IgD-negative memory B cell (primary cell): ENCODE measurements around the gene RERE. TPM values are rescaled to one million over a fixed set of nuclear protein-coding genes. Genes with fewer than 3 reads are reported as not detected.
A peak's percentile ranks its signal among the peaks of the same experiment; 100 is the strongest.

Experiments
- H3K27ac Mint-ChIP-seq, 3 donors: one replicate each; pipeline ENCODE4 v1.8.0; 2020 to 2022; ENCODE audit warnings: mild to moderate bottlenecking in 3 of 3, mixed read lengths in 3 of 3, moderate library complexity in 1 of 3
- H3K27me3 Mint-ChIP-seq: one replicate; pipeline ENCODE4 v1.8.0; 2021; ENCODE audit warnings: mixed read lengths
- H3K36me3 Mint-ChIP-seq: one replicate; pipeline ENCODE4 v1.8.0; 2020; ENCODE audit warnings: mild to moderate bottlenecking, mixed read lengths
- H3K4me1 Mint-ChIP-seq, 3 donors: one replicate each; pipeline ENCODE4 v1.8.0; 2020 to 2022; ENCODE audit warnings: mixed read lengths in 3 of 3, mild to moderate bottlenecking in 1 of 3
- H3K4me3 Mint-ChIP-seq, 4 donors: one replicate each; pipeline ENCODE4 v1.8.0; 2020 to 2022; ENCODE audit warnings: mild to moderate bottlenecking in 4 of 4, mixed read lengths in 4 of 4, moderate library complexity in 3 of 4
- H3K9me3 Mint-ChIP-seq, 3 donors: one replicate each; pipeline ENCODE4 v1.8.0; 2020 to 2021; ENCODE audit warnings: mixed read lengths in 3 of 3, mild to moderate bottlenecking in 1 of 3
- polyA plus RNA-seq: library from polyadenylated mRNA; unstranded; fragments of 300-500 nt; fragmentation: Illumina TruSeq; gene quantifications from one replicate; pipeline ENCODE4 v1.2.3, GENCODE V29; 2021

The RERE gene
- polyA plus RNA-seq, 1 donor from 2014 or later = 24.9 TPM

- Mint-ChIP-seq H3K4me3 (peak overlapping the region in 2 of 4 donors; percentile 2 to 54), H3K27me3 (no peaks in the 10 kb centered on the region), H3K27ac (peak overlapping the region in 2 of 3 donors; percentile 42 to 88), H3K36me3 (no peaks in the 10 kb centered on the region), H3K9me3 (no peaks in the 10 kb centered on the region), H3K4me1 (peaks cover 22 to 38% (median 23%) of the 10 kb centered on the region in 3 donors)
These were observed 407.8 kb downstream of the RERE start for GRCh38 chr1:8409606-8410005.

GRCh38 chr1:8409106-8409505 lies 408.3 kb downstream of the RERE start:
- Mint-ChIP-seq H3K4me3 (peak overlapping the region in 2 of 4 donors; percentile 2 to 54), H3K27me3 (no peaks in the 10 kb centered on the region), H3K27ac (peak overlapping the region in 2 of 3 donors; percentile 42 to 88), H3K4me1 (peaks cover 22 to 39% (median 23%) of the 10 kb centered on the region in 3 donors), H3K9me3 (no peaks in the 10 kb centered on the region), H3K36me3 (no peaks in the 10 kb centered on the region)

- Mint-ChIP-seq H3K36me3 (no peaks in the 10 kb centered on the region), H3K4me1 (peaks cover 22 to 39% (median 23%) of the 10 kb centered on the region in 3 donors), H3K27me3 (no peaks in the 10 kb centered on the region), H3K27ac (peak overlapping the region in 2 of 3 donors; percentile 82 to 88), H3K4me3 (peak overlapping the region in 2 of 4 donors; percentile 23 to 61), H3K9me3 (no peaks in the 10 kb centered on the region)
These were observed 409.1 kb downstream of the RERE start for GRCh38 chr1:8408151-8408839.

GRCh38 chr1:8407652-8408051 lies 409.8 kb downstream of the RERE start:
- Mint-ChIP-seq H3K9me3 (no peaks in the 10 kb centered on the region), H3K4me3 (no peak overlapping the region), H3K4me1 (peaks cover 22 to 38% (median 23%) of the 10 kb centered on the region in 3 donors), H3K27ac (peak overlapping the region in 1 of 3 donors; percentile 86), H3K36me3 (no peaks in the 10 kb centered on the region), H3K27me3 (no peaks in the 10 kb centered on the region)

GRCh38 chr1:8406960-8407359 lies 410.5 kb downstream of the RERE start:
- peaks cover 15 to 34% (median 18%) of the 10 kb centered on the region in 3 donors for H3K4me1 Mint-ChIP-seq
- peak overlapping the region in 1 of 3 donors; percentile 46 for H3K27ac Mint-ChIP-seq
- no peaks in the 10 kb centered on the region for H3K9me3 Mint-ChIP-seq
- H3K4me3 Mint-ChIP-seq = no peak overlapping the region
- H3K27me3 Mint-ChIP-seq = no peaks in the 10 kb centered on the region
- peaks cover 2% of the 10 kb centered on the region for H3K36me3 Mint-ChIP-seq

- H3K36me3 Mint-ChIP-seq = peaks cover 2% of the 10 kb centered on the region
- H3K4me3 Mint-ChIP-seq = no peak overlapping the region
- no peaks in the 10 kb centered on the region for H3K27me3 Mint-ChIP-seq
- peak overlapping the region in 1 of 3 donors; percentile 43 for H3K27ac Mint-ChIP-seq
- no peaks in the 10 kb centered on the region for H3K9me3 Mint-ChIP-seq
- peaks cover 12 to 34% (median 16%) of the 10 kb centered on the region in 3 donors for H3K4me1 Mint-ChIP-seq
These were observed 411.4 kb downstream of the RERE start for GRCh38 chr1:8406011-8406410.

GRCh38 chr1:8404460-8405370 lies 412.7 kb downstream of the RERE start:
- Mint-ChIP-seq H3K27me3 (no peaks in the 10 kb centered on the region), H3K4me1 (peaks cover 6 to 25% (median 9%) of the 10 kb centered on the region in 3 donors), H3K9me3 (no peaks in the 10 kb centered on the region), H3K4me3 (no peak overlapping the region), H3K27ac (no peak overlapping the region), H3K36me3 (peaks cover 2% of the 10 kb centered on the region)

GRCh38 chr1:8402109-8402710 lies 415.2 kb downstream of the RERE start:
- Mint-ChIP-seq H3K4me1 (peaks cover 12 to 28% (median 19%) of the 10 kb centered on the region in 3 donors), H3K36me3 (peaks cover 5% of the 10 kb centered on the region)

GRCh38 chr1:8398677-8399076 lies 418.8 kb downstream of the RERE start:
- peaks cover 38 to 49% (median 47%) of the 10 kb centered on the region in 3 donors for H3K4me1 Mint-ChIP-seq
- peaks cover 5% of the 10 kb centered on the region for H3K36me3 Mint-ChIP-seq
- peak overlapping the region in 1 of 4 donors; percentile 43 for H3K4me3 Mint-ChIP-seq
- H3K27ac Mint-ChIP-seq = peak overlapping the region in 1 of 3 donors; percentile 67
- peaks cover 2% of the 10 kb centered on the region for H3K27me3 Mint-ChIP-seq
- no peaks in the 10 kb centered on the region for H3K9me3 Mint-ChIP-seq

More at GRCh38 chr1:8402109-8402710, 415.2 kb downstream of the RERE start:
- H3K9me3 Mint-ChIP-seq = no peaks in the 10 kb centered on the region
- H3K27ac Mint-ChIP-seq = peak overlapping the region in 1 of 3 donors; percentile 46
- H3K27me3 Mint-ChIP-seq = peaks cover 2% of the 10 kb centered on the region
- H3K4me3 Mint-ChIP-seq = no peak overlapping the region

- Mint-ChIP-seq H3K9me3 (no peaks in the 10 kb centered on the region), H3K4me1 (peaks cover 38 to 51% (median 47%) of the 10 kb centered on the region in 3 donors)
These were observed 419.4 kb downstream of the RERE start for GRCh38 chr1:8398086-8398485.

GRCh38 chr1:8397511-8397910 lies 419.9 kb downstream of the RERE start:
- H3K4me3 Mint-ChIP-seq = peak overlapping the region in 3 of 4 donors; percentile 0 to 63 (median 49)

More at GRCh38 chr1:8398086-8398485, 419.4 kb downstream of the RERE start:
- Mint-ChIP-seq H3K27me3 (peaks cover 2% of the 10 kb centered on the region), H3K4me3 (peak overlapping the region in 1 of 4 donors; percentile 29), H3K36me3 (peaks cover 5% of the 10 kb centered on the region), H3K27ac (peak overlapping the region; percentile 74 to 90 (median 78))

GRCh38 chr1:8396786-8397406 lies 420.5 kb downstream of the RERE start:
- H3K4me1 Mint-ChIP-seq = peaks cover 41 to 60% (median 52%) of the 10 kb centered on the region in 3 donors
- peaks cover 2% of the 10 kb centered on the region for H3K27me3 Mint-ChIP-seq
- H3K36me3 Mint-ChIP-seq = peaks cover 3% of the 10 kb centered on the region
- no peaks in the 10 kb centered on the region for H3K9me3 Mint-ChIP-seq
- peak overlapping the region; percentile 76 to 90 (median 78) for H3K27ac Mint-ChIP-seq
- H3K4me3 Mint-ChIP-seq = peak overlapping the region in 3 of 4 donors; percentile 0 to 63 (median 49)

More at GRCh38 chr1:8397511-8397910, 419.9 kb downstream of the RERE start:
- Mint-ChIP-seq H3K27ac (peak overlapping the region; percentile 76 to 90 (median 78)), H3K4me1 (peaks cover 38 to 57% (median 48%) of the 10 kb centered on the region in 3 donors), H3K36me3 (peaks cover 5% of the 10 kb centered on the region), H3K9me3 (no peaks in the 10 kb centered on the region), H3K27me3 (peaks cover 2% of the 10 kb centered on the region)

- Mint-ChIP-seq H3K27ac (peak overlapping the region; percentile 84 to 97 (median 90)), H3K27me3 (peaks cover 2% of the 10 kb centered on the region), H3K4me3 (peak overlapping the region in 3 of 4 donors; percentile 79 to 95 (median 93)), H3K9me3 (no peaks in the 10 kb centered on the region), H3K36me3 (peaks cover 3% of the 10 kb centered on the region), H3K4me1 (peaks cover 43 to 62% (median 55%) of the 10 kb centered on the region in 3 donors)
These were observed 421.2 kb downstream of the RERE start for GRCh38 chr1:8396083-8396785.
